NCI-H69 (cell line): ENCODE results near the gene PPFIA4.
A peak's percentile ranks its signal among the peaks of the same experiment; 100 is the strongest.
"Not testable (repeated sequence)": the region's sequence is repeated elsewhere in the genome, so short reads cannot be mapped to it uniquely, and the experiment has no call there.

Experiments
- DNase-seq: peaks from one replicate; lab custom pipeline; 2025; lab: John Stamatoyannopoulos, UW

Gene PPFIA4

DNA sequence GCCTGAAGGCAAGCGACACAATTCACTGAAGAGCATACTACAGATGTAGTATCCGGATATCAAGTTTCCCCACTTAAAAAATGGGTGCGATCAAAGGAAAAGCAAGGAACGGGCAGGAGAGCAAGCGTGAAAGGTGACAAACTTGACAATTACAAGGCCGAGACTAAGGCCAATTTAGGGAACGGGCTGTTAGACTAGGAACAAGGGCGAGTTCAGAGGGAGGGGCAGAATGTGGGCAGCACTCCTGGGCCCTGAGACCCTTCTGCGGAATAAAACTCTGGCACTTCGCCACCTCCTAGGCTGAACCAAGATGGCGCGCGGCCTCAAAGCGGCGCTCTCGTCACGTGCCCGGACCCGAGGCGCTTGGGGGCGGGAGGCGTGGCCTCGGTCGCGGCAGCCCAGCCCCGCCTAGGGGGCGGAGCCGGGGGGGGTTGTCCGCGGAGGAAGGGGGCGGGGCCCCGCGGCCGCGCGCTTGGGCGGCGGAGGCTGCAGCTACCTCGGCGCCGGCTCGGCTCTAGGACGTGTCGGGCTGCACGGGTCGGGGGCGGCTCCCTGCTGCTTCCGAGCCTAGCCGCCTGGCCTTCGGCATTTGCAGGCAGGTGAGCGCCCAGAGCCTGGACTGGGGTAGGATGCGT, at the start of gene PPFIA4:
PPFIA4 (plus strand) TSS at position 461 of the 635 bp plus-strand sequence. CDS start 12,518 bp downstream, outside the sequence.
- peak; percentile 97 for DNase-seq

DNA sequence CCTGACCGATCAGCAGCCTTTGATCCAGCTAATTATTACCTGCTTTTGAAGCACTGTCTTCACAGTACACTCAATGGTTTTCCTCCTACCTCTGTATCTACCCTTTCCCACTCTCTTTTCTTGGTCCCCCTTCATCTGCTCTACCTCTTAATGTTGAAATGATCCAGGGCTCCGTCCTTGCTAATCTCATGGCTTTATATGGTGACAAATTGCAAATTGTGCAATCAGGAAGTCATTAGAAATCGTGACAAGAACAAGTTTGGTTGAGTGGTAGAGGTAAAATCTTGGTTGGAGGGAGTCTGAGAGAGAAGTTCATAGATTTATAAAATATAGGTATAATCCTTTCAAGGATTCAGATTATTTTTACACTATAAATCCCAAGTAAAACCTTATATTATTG, 49.7 kb upstream of the PPFIA4 start:
- no peak for DNase-seq

DNA sequence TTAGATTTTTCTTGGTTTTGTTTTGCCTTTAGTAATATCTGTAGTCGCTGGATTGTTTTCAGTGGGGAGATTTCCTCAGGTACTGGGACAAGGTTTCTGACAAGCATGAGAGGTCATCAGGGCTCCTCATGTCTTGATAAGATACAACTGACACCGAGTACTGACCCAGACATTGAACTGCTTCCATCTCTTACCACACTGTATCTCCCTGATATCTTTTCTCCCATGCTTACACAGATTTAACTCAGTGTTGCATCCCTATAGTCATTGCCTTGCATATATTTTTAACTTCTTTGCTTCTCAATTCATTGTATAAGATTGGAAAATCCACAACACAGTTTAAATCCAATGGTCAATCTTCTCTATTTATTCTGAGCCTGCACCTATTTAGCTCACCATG, 46.8 kb upstream of the PPFIA4 start:
- no peak for DNase-seq

DNA sequence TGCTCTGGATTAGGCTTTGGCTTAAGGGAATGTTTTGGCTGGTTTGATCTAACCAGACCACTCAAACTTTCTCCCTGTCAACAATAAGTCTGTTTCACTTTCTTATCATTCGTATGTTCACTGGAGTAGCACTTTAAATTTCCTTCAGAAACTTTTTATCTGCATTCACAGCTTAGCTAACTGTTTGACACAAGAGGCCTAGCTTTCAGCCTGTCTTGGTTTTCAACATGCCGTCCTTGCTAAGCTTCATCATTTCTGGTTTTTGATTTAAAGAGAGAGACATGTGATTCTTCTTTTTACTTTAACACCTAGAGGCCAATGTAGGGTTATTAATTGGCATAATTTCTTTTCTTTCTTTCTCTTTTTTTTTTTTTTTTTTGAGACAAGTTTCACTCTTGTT, 44.4 kb upstream of the PPFIA4 start:
- DNase-seq = no peak

DNA sequence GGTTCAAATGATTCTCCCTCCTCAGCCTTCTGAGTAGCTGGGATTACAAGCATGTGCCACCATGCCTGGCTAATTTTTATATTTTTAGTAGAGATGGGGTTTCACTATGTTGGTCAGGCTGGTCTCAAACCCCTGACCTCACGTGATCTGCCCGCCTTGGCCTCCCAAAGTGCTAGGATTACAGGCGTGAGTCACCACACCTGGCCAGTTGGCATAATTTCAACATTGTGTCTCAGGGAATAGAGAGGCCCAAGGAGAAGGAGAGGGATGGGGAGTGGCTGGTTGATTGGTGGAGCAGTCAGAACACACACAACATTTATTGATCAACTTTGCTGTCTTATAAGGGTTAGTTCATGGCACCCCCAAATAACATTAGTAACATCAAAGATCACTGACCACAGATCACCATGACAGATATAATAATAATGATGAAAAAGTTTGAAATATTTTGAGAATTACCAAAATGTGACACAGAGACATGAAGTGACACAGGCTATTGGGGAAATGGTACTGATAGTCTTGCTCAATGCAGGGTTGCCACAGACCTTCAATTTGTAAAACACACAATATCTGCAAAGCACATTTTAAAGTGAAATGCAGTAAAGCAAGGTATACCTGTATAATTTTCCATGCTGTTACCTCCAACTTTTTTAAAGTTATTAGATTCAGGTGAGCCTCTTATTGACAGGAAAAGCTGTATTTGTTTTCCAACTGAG, 43.4 kb upstream of the PPFIA4 start:
- peak; percentile 23 for DNase-seq

DNA sequence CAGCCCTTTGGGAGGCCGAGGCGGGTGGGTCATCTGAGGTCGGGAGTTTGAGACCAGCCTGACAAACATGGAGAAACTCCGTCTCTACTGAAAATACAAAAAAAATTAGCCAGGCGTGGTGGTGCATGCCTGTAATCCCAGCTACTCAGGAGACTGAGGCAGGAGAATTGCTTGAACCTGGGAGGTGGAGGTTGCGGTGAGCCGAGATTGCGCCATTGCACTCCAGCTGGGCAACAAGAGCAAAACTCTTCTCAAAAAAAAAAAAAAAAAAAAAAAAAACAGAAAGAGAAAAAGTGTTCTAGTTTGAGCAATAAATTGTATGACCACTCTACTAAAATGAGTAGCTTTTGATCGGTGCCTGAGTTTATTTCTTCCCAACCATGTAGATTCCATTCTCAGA, 40.2 kb upstream of the PPFIA4 start:
- not testable (repeated sequence) for DNase-seq

DNA sequence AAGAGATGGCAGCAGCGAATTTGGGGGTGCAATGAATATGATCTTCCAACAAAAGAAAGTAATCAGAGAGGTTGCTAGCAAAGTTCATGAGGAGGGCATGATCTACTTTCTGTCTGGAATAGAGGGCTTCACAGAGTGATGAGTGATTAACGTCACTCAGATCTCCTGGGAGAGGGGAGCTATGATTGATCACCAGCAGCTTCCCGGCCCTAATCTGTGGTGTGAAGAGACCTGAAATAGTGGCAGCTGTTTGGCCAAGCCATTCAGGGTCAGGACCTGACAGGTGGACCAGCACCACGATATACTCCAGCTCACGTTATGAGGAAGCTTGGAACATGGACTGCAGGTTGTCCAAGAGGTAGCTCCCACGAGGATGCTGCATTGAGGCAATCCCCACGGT, 39.0 kb upstream of the PPFIA4 start:
- no peak for DNase-seq

DNA sequence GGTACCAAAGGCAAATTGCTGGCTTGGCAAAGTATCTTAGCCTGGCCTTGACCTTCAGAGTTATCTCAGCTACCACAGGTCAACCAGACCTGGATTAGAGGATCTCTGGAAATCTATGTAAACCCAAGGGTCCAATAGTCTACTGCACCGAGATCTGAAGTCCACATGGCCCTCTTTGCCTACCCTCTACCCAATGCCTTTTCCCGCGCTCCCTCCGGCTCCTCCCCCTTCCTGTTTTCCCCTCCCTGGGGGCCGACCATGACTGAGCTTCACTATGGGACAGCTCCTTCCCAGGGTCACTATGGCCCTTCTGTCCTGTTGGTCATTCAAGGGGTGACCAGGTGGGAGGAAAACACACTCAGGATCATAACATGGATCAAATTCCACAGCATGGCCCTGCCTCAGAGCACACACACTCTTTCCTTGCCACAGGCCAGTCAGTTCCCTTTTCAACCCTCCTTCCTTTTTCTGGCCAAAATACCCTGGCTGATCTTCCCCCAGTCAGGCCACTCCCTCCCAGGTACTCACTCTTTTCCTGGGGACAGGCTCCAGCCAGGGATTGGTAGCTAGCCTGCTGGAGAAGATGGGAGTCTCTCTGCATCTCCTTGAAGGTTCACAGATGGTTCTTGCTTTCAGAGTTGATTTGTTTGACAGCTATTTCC, 38.2 kb upstream of the PPFIA4 start:
- no peak for DNase-seq

DNA sequence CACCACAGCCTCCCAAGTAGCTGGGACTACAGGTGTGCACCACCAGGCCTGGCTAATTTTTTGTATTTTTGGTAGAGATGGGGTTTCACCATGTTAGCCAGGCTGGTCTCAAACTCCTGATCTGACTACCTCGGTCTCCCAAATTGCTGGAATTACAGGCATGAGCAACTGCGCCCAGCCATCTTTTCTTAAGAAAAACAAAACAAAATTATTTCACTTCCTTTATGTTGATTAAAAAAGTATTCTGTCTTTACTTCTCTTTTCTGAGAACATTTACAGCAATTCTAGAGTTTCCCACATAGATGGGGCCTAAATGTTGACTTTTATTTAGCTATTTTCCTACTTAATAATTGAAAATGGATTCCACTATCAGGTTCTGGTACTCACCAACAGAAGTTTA, 36.4 kb upstream of the PPFIA4 start:
- DNase-seq = no peak

DNA sequence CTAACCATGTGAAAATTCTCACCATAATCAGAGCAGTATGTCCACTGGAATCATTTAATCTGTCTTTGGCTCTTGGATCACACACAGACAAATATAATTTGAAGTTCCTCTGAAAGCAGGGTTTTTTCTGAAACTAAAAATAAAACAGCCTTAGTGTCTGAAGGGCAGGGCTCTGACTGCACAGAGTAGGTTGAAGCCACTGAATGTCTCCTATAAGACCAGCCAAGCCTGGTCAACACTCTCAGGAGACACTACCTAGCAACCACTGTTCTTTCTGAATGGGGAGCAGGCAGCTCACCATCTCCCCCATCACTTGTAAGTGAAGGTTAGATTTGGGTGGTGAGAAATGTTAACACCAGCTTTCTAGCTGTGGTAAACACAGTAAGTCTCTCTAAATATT, 35.2 kb upstream of the PPFIA4 start:
- DNase-seq = no peak

DNA sequence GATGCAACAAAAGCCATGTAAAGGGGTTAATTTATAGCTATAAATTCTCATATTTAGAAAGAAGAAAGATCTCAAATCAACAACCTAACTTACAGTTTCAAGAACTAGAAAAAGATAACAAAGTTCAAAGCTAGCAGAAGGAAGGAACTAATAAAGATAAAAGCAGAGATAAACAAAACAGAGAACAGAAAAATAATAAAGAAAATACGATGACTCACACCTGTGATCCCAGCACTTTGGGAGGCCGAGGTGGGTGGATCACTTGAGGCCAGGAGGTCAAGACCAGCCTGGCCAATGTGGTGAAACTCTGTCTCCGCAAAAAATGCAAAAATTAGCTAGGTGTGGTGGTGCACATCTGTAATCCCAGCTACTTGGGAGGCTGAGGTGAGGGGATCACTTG, 31.5 kb upstream of the PPFIA4 start:
- no peak for DNase-seq

DNA sequence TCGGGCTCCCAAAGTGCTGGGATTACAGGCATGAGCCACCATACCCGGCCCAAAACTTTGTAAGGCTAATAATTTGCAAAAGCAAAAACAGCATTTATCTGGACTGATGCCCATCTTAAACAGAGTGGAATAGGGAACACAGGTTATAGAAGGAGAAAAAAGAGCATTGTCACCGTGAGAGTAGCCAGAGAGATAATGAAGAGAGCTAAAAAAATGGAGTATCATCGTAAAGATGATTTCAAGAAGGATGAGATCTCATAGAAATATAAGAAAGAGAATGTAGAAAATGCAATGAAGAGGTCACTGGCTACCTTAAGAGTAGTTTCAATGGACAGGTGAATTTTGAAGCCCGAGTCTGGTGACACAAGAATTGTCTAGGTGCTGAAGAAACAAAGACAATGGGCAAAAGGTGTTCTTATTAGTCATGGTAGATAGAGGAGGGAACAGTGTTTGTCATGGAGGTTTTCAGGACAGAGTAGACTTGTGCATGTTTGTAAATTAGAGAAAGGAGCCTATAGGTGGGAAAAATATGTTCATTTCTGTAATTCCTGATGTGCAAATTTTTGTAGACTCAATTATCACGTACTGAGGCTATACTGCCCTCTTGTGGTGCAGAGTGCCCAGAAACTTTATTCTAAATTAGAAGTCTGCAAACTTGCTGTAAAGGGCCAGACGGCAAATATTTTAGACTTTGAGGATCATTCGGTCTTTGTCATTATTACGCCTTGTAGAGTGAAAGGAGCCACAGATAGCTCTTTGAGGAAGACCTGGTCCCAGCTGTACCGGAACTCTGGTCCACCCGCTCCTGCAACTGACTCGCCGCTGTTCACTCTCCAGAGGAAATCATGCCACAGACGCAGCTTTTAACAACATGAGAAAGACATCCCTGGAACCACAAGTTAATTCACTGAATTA, 27.2 kb upstream of the PPFIA4 start:
- DNase-seq = peak; percentile 67

DNA sequence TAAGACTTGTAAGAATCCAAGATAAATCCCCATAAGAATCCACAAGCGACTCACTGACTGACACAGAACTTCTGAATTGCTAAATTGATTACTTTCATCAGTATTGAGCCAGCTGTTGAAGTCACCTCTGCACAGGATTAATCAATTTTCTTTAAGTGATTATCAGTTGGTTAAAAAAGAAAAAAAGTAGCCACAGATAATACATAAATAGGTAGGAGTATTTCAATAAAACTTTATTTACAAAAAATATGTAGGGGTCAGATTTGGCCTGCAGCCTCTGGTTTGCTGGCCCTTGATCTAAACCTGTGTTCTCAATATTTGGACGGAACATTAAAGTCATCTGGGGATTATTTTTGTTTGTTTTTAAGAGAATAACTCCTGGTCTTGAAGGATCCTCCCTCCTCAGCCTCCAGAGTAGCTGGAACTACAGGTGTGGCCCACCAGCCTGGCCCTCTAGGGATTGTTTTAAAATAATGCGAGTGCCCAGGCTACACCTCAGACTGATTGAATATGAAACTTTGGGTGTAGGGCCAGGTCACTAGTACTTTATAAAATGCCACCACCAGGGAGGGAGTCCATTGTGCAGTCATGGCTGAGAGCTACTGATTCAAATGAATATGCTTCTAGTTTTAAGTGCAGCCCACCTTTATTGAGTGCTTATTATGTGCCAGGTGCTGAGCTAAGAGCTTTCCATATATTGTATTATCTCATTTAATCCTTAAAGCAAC, 25.9 kb upstream of the PPFIA4 start:
- no peak for DNase-seq

DNA sequence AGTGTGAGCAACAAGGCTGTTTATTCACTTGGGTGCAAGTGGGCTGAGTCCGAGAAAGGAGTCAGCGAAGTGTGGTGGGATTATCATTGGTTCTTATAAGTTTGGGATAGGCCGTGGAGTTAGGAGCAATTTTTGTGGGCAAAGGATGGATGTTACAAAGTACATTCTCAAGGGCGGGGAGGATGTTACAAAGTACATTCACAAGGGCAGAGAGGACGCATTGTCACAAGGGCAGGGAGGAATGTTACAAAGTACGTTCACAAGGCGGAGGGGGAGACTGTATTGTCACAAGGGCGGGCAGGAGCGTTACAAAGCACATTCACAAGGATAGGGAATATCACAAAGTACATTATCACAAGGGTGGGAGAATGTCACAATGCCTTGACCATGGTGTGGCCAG, 24.3 kb upstream of the PPFIA4 start:
- DNase-seq = no peak

DNA sequence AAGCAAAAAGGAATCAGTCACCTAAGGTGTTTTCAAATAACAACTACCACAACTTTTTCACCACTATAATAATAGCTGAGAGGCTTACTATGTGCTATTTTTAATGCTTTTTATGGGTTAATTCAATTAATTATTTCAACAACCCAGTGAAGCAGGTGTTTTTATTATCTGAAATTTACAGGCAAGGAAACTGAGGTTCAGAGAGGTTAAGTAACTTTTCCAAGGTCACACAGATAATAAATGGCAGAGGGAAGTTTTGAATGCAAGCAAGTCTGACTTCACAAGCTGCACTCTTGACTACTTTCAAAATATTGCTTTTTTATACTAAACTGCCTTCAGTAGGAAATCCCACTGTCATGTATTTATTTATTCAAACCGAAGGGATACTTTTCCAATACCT, 23.3 kb upstream of the PPFIA4 start:
- DNase-seq = no peak

DNA sequence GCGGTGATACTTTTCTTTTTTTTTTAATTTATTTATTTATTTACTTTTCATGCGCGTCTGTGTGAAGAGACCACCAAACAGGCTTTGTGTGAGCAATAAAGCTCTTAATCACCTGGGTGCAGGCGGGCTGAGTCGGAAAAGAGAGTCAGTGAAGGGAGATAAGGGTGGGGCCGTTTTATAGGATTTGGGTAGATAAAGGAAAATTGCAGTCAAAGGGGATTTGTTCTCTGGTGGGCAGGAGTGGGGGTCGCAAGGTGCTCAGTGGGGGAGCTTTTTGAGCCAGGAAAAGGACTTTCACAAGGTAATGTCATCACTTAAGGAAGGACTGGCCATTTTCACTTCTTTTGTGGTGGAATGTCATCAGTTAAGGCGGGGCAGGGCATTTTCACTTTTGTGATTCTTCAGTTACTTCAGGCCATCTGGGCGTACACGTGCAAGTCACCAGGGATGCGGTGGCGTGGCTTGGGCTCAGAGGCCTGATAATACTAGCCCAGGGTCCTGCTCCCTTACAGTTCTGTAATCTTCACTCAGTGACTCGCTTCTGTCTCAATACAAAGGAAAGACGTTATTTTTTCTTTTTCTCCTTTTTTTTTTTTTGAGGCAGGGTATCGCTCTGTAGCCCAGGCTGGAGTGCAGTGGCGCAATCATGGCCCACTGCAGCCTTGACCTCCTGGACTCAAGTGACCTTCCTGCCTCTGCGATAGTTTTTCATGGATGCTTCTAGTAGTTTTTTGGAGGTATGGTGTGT, 20.7 kb upstream of the PPFIA4 start:
- not testable (repeated sequence) for DNase-seq

DNA sequence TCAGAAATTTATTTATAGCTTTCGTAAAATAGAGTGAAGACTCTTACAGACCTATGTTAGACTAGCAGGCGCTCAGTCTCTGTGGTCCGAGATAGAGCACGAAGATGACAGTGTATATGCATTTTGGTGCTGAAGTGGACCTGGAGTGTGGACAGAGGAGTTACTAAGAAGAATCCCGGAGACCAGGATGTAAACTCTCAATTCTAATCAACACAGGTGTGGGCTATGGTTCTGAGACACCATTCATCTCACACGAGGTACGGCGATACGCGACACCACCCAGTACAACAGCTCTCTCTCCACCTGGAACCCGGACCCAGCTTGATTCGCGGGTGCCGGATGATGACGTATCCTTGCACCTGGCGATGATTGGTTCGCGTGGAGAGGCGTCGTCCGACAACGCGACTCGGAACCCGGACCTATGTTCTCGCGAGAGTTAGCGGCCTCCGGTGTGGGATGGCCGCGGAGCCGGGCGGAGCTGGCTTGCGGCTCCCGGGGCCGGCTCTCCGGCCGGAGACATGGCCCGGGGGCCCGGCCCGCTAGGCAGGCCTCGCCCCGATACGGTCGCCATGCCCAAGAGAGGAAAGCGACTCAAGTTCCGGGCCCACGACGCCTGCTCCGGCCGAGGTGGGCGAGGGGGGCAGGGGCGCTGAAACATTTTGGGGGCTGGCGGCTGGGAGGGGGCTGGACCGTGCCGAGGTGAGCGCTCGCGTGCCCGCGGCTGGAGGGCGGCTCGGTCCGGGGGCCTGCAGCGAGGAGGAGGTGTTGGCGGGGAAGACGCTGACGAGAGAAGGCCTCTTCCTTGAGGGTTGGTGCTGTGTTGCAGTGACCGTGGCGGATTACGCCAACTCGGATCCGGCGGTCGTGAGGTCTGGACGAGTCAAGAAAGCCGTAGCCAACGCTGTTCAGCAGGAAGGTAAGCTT, 19.1 kb upstream of the PPFIA4 start, which contains the start of gene TMEM183A:
TMEM183A (plus strand) TSS at position 427 of the 924 bp plus-strand sequence; CDS start at position 519, 92 bp downstream.
- DNase-seq = peak; percentile 99

DNA sequence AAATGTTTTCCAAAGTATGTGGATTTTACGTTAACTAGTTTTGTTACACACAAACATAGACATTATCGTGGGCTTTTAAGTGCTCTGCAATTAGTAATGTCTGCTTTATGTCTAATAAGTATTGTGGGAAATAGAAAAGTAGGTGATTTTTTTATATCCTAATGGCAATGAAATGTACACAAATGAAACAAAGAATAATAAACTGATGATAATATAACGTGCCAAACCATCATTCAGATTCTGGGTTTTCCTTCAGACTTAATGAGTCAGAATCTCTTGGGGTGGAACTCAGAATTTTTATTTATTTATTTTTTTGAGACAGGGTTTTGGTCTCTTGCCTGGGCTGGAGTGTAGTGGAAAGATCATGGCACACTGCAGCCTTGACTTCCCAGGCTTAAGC, 17.1 kb upstream of the PPFIA4 start:
- DNase-seq = no peak

DNA sequence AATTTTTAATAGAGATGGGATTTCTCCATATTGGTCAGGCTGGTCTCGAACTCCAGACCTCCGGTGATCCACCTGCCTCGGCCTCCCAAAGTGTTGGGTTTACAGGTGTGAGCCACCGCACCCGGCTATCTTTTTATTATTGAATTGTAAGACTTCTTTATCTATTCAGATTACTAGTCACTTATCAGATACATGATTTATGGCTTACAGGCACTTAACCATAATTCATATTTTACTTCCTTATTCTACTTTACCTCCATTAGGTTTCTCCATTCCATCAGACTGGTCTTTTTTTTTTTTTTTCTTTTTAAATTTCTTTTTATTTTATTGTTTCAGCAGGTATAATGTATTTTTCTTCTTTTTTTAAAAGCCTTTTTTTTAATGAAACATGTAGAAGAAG, 14.7 kb upstream of the PPFIA4 start:
- no peak for DNase-seq

DNA sequence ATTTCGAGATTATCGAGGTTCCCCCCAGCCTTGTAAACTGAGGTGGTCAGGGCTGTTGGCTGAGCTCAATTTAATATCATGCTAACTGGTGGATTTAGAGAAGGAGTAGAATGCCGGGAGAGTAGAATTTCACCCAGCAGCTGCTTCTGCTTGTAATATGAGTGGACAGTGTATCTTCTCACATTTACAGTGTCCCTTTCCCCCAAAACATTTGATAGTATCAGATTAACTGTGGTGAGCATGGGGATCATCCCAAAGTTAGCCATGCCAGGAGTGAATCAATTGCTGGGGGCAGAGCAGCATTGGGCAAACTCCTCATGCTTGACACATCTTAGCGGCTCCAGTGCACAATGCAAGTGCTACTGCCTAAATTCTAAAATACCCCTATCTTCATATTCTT, 9.2 kb upstream of the PPFIA4 start:
- DNase-seq = no peak
